Measurements from ENCODE around the gene PARD3. TPM values are rescaled to one million over a fixed set of nuclear protein-coding genes. Genes with fewer than 3 reads are reported as not detected.
A peak's percentile ranks its signal among the peaks of the same experiment; 100 is the strongest.

PARD3 gene
- total RNA-seq, 1 donor from 2014 or later, result 76.4 TPM

DNA sequence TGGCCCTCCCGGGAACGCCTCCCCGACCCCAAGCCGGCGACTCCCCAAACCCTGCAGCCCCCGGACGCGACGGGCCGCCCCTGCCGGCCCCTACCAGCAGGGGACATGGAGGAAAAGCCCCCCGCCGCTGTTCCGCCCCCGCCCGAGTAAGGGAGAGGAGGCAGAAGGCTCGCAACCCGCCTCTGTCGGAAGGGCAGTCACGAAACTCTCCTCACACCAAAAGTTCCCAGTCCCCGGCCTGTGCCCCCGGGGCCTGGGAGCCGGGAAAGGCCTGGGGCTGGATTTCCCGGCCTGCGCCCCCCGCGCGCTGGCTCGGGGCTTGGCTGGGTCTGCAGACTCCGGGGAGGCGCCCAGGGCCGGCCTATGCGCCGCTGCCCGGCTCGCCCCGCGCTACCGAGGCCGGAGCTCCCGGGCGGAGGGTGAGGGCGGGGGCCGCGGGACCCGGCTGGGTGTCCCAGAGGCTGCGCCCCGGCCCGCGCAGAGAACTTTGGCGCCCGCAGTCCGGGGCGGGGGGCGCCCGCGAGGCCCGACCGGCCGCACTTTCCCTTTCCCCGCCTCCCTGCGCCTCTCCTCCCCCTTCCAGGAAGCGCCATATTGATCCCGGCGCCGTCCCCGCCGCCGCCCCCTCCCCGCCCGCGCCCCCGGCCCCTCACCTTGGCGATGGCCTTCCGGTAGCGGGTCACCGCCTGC lies 728 bp downstream of the PARD3 start:
- DNase-seq (ENCODE audit: low read depth), result no peak
- H3K36me3 ChIP-seq (ENCODE audit: control insufficient read depth, insufficient read depth, low read length), result no peaks in the 10 kb centered on the region
- H3K27me3 ChIP-seq (ENCODE audit: control insufficient read depth, insufficient read depth, low read length), result no peaks in the 10 kb centered on the region
- H3K4me3 ChIP-seq (ENCODE audit: low read depth, low read length), result peak overlapping the region; percentile 70
- TF ChIP-seq, protein P1, sequence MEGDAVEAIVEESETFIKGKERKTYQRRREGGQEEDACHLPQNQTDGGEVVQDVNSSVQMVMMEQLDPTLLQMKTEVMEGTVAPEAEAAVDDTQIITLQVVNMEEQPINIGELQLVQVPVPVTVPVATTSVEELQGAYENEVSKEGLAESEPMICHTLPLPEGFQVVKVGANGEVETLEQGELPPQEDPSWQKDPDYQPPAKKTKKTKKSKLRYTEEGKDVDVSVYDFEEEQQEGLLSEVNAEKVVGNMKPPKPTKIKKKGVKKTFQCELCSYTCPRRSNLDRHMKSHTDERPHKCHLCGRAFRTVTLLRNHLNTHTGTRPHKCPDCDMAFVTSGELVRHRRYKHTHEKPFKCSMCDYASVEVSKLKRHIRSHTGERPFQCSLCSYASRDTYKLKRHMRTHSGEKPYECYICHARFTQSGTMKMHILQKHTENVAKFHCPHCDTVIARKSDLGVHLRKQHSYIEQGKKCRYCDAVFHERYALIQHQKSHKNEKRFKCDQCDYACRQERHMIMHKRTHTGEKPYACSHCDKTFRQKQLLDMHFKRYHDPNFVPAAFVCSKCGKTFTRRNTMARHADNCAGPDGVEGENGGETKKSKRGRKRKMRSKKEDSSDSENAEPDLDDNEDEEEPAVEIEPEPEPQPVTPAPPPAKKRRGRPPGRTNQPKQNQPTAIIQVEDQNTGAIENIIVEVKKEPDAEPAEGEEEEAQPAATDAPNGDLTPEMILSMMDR (IDR thresholded peaks at IDR 0.05; ENCODE audit: insufficient read depth, low read length, poor library complexity, severe bottlenecking), result peak; percentile 7

DNA sequence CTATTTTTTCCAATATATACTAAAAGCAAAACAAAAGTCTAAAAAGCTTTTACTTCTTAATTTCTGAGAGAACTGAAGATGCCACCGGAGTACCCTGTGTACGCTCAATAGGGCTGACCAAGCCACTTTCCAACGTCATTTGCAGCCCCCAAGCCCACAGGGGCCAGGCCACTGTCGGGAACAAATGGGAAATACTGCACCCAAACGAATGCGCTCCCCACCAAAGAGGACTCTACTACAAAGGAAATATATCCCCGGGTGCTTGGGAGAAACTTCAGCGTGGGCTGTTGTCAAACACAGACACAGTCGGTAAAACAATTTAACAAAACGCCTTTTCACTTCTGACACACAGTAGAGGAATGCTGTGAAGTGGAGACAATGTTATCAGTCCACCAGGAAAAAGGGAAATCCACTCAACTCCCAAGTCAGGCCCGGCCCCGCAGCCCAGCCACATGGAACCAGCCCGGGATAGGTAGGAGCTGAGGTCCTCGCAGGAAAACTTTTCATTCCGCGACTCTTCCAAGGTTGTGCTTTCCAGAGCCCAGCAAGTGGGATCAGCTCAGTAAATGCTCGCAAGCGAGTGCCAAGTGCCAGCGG lies 1.4 kb downstream of the PARD3 start:
- TF ChIP-seq, protein P1 (IDR thresholded peaks at IDR 0.05; ENCODE audit: insufficient read depth, low read length, poor library complexity, severe bottlenecking), result no peak
- no peaks in the 10 kb centered on the region for H3K36me3 ChIP-seq (ENCODE audit: control insufficient read depth, insufficient read depth, low read length)

DNA sequence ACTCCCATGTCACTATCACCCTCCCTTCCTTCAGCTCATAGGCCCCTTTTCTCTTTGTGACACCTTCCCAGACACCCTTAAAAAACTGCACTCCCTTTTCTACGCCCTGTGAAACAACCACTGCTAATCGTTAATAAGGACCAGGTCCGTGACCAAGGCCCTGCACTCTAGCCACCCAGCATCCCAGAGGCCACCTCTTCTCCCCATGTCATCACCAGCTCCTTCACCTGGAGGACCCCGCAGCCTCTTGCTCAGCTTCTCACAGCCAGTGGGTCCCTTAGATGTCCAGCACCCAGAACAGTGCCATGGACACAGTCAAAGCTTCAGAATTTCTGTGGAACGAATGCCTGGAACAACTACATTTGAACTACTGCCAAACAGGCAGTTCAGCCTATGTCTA lies 2.3 kb downstream of the PARD3 start:
- no peak overlapping the region for H3K4me3 ChIP-seq (ENCODE audit: low read depth, low read length)

More for the DNA sequence above, 1.4 kb downstream of the PARD3 start:
- peak overlapping the region; percentile 70 for H3K4me3 ChIP-seq (ENCODE audit: low read depth, low read length)
- H3K27me3 ChIP-seq (ENCODE audit: control insufficient read depth, insufficient read depth, low read length), result no peaks in the 10 kb centered on the region
- DNase-seq (ENCODE audit: low read depth), result no peak

DNA sequence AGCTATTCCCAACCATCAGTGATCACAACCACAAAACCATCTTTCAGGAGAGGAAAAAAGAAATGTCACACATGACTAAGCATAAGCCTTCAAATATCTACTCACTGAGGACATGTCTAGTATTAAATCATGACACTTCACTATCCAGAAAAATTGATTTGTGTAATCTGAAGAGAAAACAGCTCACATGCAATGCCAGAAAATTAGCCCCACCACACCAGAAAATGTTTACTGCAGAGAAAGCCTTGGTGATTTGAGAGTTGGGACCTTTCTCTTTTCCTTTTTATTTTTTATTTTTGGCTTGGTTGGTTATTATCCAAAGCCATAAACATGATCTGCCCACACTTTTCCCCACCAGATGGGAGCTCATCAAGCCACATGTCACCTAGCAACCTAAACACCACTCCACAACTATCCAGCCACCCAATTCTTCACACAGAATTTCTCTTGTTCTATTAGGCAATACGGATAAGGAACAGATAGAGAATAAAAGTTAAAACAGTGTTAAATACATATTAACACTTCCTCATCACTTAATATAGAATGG lies 3.1 kb downstream of the PARD3 start:
- Histone ChIP-seq H3K27me3 (ENCODE audit: control insufficient read depth, insufficient read depth, low read length) (no peaks in the 10 kb centered on the region), H3K4me3 (ENCODE audit: low read depth, low read length) (no peak overlapping the region), H3K36me3 (ENCODE audit: control insufficient read depth, insufficient read depth, low read length) (no peaks in the 10 kb centered on the region)
- no peak for DNase-seq (ENCODE audit: low read depth)
- TF ChIP-seq, protein P1 (IDR thresholded peaks at IDR 0.05; ENCODE audit: insufficient read depth, low read length, poor library complexity, severe bottlenecking), result no peak

More for the DNA sequence above, 2.3 kb downstream of the PARD3 start:
- no peaks in the 10 kb centered on the region for H3K27me3 ChIP-seq (ENCODE audit: control insufficient read depth, insufficient read depth, low read length)
- DNase-seq (ENCODE audit: low read depth), result no peak
- TF ChIP-seq, protein P1 (IDR thresholded peaks at IDR 0.05; ENCODE audit: insufficient read depth, low read length, poor library complexity, severe bottlenecking), result no peak
- no peaks in the 10 kb centered on the region for H3K36me3 ChIP-seq (ENCODE audit: control insufficient read depth, insufficient read depth, low read length)

DNA sequence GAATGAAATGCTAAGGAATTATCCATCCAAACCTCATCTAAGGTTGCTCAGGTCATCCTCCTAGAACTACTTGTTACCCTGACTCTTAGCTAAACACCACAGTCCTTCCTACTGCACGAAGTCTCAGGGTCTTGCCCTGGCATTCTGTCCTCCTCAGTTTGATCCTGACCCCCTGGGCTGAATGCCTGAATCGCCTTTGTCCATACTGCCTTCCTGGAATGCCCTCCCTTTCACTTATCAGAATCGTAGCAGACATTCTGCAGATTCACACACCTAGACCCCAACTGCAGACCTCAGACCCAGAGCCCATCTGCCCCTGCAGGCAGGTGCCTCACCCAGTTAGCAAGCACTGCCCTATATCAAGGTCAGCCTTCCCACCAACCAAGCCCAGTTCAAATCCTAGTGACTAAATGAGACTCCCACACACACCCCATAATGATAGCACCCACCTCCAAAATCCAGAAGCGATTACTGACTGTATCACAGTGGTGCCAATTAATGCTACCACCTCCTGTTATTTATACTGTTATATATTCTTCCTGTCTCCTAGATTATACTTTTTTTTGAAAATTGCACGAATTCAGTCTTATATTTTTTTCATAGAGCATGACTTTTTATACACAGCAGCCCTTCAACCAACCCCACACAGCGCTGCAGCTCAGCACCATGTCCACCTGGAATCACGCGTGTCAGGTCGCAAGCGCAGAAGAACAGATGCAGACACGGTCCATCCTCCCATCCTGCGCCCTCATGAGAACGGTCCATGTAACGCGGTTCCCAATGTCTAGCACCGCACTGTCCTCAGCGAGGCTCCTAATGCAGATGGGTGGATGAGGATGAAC lies 3.7 kb downstream of the PARD3 start:
- DNase-seq (ENCODE audit: low read depth), result no peak
- Histone ChIP-seq H3K36me3 (ENCODE audit: control insufficient read depth, insufficient read depth, low read length) (no peaks in the 10 kb centered on the region), H3K27me3 (ENCODE audit: control insufficient read depth, insufficient read depth, low read length) (no peaks in the 10 kb centered on the region), H3K4me3 (ENCODE audit: low read depth, low read length) (no peak overlapping the region)
- TF ChIP-seq, protein P1 (IDR thresholded peaks at IDR 0.05; ENCODE audit: insufficient read depth, low read length, poor library complexity, severe bottlenecking), result no peak

All from kidney epithelial cell (primary cell).